RWPE2 (cell line): ENCODE results near the gene MYBL2.
A peak's percentile ranks its signal among the peaks of the same experiment; 100 is the strongest.
"Not testable (repeated sequence)": the region's sequence is repeated elsewhere in the genome, so short reads cannot be mapped to it uniquely, and the experiment has no call there.

Experiments
- ATAC-seq: fragments of 200-7000 bp; cut with Tn5 transposase; 3 replicates; pipeline ENCODE4 v1.9.1; 2021; ENCODE audit warnings: low read depth
- DNase-seq: peaks from one replicate; pipeline ENCODE4 v3.0.0-alpha.2; 2020; ENCODE audit warnings: low spot score
- H3K27ac ChIP-seq: fragments of 450-650 bp; 2 replicates; pipeline ENCODE4 v1.5.1; 2017; ENCODE audit warnings: mild to moderate bottlenecking; ENCODE audit not compliant: poor library complexity, severe bottlenecking
- H3K27me3 ChIP-seq: fragments of 250-450 bp; sonication (Bioruptor Pico); 2 replicates; pipeline ENCODE4 v1.5.1; 2021; ENCODE audit warnings: mild to moderate bottlenecking, moderate library complexity; ENCODE audit not compliant: insufficient read depth, poor library complexity, severe bottlenecking
- H3K36me3 ChIP-seq: fragments of 250-450 bp; sonication (Bioruptor Pico); 2 replicates; pipeline ENCODE4 v1.5.1; 2020; ENCODE audit warnings: low read depth, mild to moderate bottlenecking, moderate library complexity
- H3K4me1 ChIP-seq: fragments of 250-450 bp; sonication (Bioruptor Pico); 2 replicates; pipeline ENCODE4 v1.5.1; 2021; ENCODE audit warnings: mild to moderate bottlenecking, moderate library complexity; ENCODE audit not compliant: insufficient read depth, poor library complexity, severe bottlenecking
- H3K4me3 ChIP-seq: fragments of 250-450 bp; sonication (Bioruptor Pico); 2 replicates; pipeline ENCODE4 v1.5.1; 2021; ENCODE audit warnings: mild to moderate bottlenecking, moderate library complexity; ENCODE audit not compliant: severe bottlenecking
- H3K9me3 ChIP-seq: fragments of 250-450 bp; sonication (Bioruptor Pico); 2 replicates; pipeline ENCODE4 v1.5.1; 2021; ENCODE audit warnings: mild to moderate bottlenecking, moderate library complexity; ENCODE audit not compliant: severe bottlenecking
- CTCF ChIP-seq: fragments of 450-650 bp; IDR thresholded peaks from one replicate; pipeline ENCODE4 v1.5.1; 2017; ENCODE audit warnings: mild to moderate bottlenecking, moderate library complexity; ENCODE audit not compliant: poor library complexity, severe bottlenecking

The MYBL2 gene

DNA sequence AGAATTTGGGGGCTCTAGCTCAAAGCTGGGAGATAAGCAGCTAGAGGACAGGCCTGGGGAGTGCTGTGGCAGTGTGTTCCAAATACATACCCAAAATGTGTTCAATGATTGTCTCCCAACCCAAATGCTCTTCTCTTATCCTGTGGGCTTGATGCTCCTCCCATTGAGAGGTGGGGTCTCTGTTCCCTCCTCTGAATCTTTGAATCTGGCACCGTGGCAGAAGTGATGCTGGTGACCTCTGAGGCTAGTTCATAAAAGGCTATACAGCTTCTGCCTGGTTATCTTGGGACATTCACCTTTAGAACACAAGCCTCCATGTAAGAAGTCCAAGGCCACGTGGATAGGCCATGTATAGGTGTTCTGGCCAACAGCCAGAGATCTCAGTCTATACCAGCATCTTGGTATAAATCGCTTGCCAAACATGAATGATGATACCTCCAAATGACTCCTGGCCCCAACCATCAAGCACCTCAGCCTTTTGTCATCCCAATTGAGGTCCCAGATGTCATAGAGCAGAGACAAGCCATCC is 15.9 kb upstream of the MYBL2 start:
- ATAC-seq (peak; percentile 9; the same call in 1 of the 3 replicates), DNase-seq (no peak)
- no peaks in the 10 kb centered on the region for H3K4me1 ChIP-seq

DNA sequence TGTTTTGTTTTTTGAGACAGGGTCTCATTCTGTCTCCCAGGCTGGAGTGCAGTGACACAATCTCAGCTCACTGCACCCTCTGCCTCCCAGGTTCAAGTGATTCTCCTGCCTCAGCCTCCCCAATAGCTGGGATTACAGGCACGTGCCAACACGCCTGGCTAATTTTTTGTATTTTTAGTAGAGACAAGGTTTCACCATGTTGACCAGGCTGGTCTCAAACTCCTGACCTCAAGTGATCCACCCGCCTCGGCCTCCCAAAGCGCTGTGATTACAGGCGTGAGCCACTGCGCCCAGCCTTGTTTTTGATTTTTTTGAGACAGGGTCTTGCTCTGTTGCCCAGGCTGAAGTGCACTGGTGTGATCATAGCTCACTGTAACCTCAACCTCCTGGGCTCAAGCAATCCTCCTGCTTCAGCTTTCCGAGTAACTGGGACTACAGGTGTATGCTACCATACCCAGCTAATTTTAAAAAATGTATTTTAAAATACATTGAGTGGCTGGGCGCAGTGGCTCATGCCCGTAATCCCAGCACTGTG is 15.2 kb upstream of the MYBL2 start:
- H3K27ac ChIP-seq, DNase-seq, H3K36me3 ChIP-seq, ATAC-seq, H3K27me3 ChIP-seq, H3K4me3 ChIP-seq, H3K9me3 ChIP-seq, H3K4me1 ChIP-seq: not testable (repeated sequence)

More for the DNA sequence above, 15.9 kb upstream of the MYBL2 start:
- H3K36me3 ChIP-seq, result peaks cover 8% of the 10 kb centered on the region
- H3K27me3 ChIP-seq, result no peaks in the 10 kb centered on the region
- no peak overlapping the region for H3K4me3 ChIP-seq
- TF ChIP-seq CTCF, result no peak
- no peak overlapping the region for H3K27ac ChIP-seq
- H3K9me3 ChIP-seq, result no peaks in the 10 kb centered on the region

DNA sequence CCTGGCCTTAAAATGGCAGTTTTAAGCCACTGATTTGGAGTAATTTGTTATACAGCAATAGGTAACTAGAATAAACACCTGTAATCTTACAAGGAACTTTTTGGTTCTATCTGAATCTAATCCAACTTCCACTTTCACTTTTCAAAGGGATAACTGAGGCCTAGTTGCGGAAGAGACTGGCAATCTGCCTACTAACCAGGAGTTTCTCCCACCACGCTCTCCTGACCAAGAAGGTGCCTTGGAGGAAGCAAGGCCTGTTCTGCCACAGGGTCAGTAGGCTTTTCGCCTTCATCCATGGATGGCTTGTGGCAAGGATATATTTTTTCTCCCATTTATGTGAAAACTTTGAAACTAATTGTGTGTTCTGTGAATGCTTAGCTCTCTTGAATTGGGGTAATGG is 12.9 kb upstream of the MYBL2 start:
- DNase-seq (no peak), ATAC-seq (no peak)
- no peak for TF ChIP-seq CTCF
- H3K4me1 ChIP-seq, result no peaks in the 10 kb centered on the region
- no peak overlapping the region for H3K27ac ChIP-seq
- no peaks in the 10 kb centered on the region for H3K36me3 ChIP-seq
- no peak overlapping the region for H3K4me3 ChIP-seq
- no peaks in the 10 kb centered on the region for H3K9me3 ChIP-seq
- no peaks in the 10 kb centered on the region for H3K27me3 ChIP-seq

- not testable (repeated sequence) for H3K4me1 ChIP-seq, DNase-seq
Measured at GRCh38 chr20:43655176-43655575, 11.7 kb upstream of the MYBL2 start.

GRCh38 chr20:43655937-43656336 is 11.0 kb upstream of the MYBL2 start:
- no peaks in the 10 kb centered on the region for H3K4me1 ChIP-seq
- no peak overlapping the region for H3K4me3 ChIP-seq
- no peaks in the 10 kb centered on the region for H3K27me3 ChIP-seq
- TF ChIP-seq CTCF, result no peak
- no peaks in the 10 kb centered on the region for H3K9me3 ChIP-seq
- H3K27ac ChIP-seq, result no peak overlapping the region
- no peak for ATAC-seq
- DNase-seq, result no peak
- H3K36me3 ChIP-seq, result no peaks in the 10 kb centered on the region

More at GRCh38 chr20:43655176-43655575, 11.7 kb upstream of the MYBL2 start:
- not testable (repeated sequence) for ATAC-seq, H3K27ac ChIP-seq, H3K4me3 ChIP-seq, H3K36me3 ChIP-seq, H3K27me3 ChIP-seq, H3K9me3 ChIP-seq

DNA sequence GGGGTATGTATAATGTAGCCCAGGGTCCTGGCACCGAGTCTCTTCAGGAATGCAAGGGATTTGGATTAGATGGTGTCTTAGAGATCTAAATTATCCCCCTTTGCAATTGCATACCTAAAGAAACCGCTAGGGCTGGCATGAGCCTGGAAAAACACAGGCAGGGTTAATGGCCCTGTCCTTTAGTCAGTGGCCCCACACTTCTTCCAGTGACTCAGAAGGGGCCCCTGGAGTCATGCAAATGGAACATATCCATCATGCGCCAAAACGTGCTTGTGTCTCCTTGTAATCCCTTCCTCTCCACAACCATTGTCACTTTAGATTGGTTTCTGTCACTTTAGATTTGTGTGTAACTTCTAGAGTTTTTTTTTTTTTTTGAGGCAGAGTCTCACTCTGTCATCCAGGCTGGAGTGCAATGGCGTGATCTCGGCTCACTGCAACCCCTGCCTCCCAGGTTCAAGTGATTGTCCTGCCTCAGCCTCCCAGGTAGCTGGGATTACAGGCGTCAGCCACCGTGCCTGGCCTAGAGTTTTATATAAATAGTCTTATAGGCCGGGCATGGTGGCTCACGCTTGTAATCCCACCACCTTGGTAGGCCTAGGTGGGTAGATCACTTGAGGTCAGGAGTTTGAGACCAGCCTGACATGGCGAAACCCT is 8.7 kb upstream of the MYBL2 start:
- peak overlapping the region; percentile 77 for H3K4me3 ChIP-seq
- ATAC-seq (peak; percentile 10), DNase-seq (no peak)
- H3K27ac ChIP-seq, result peak overlapping the region; percentile 42
- no peaks in the 10 kb centered on the region for H3K36me3 ChIP-seq
- H3K9me3 ChIP-seq, result no peaks in the 10 kb centered on the region
- no peaks in the 10 kb centered on the region for H3K27me3 ChIP-seq
- no peaks in the 10 kb centered on the region for H3K4me1 ChIP-seq
- TF ChIP-seq CTCF, result no peak
